CD4-positive, alpha-beta T cell treated with Interleukin-12 subunit alpha and Interleukin-12 subunit beta, for 1 hour (primary cell): ENCODE data around the gene PDZD7.

Experiments used
- DNase-seq: peaks from one replicate; pipeline ENCODE4 v3.0.0-alpha.2; 2020

The PDZD7 gene

GRCh38 chr10:101031128-101031795, at the start of gene PDZD7, which contains the start of gene SFXN3:
TSS of gene PDZD7 (minus strand) at chr10:101031129. CDS start at chr10:101030219, 910 bp downstream.
TSS of gene SFXN3 (plus strand) at chr10:101031234. CDS start at chr10:101034695, 3,461 bp downstream.
- peak; percentile 96 for DNase-seq

GRCh38 chr10:101079874-101080273, 48.9 kb upstream of the PDZD7 start:
- DNase-seq: no peak

- DNase-seq: no peak
Measured at GRCh38 chr10:101076630-101077029, 45.7 kb upstream of the PDZD7 start.

- DNase-seq: no peak
Measured at GRCh38 chr10:101075775-101076174, 44.8 kb upstream of the PDZD7 start.

- no peak for DNase-seq
Measured at GRCh38 chr10:101073631-101074030, 42.7 kb upstream of the PDZD7 start.

- DNase-seq: no peak
Measured at GRCh38 chr10:101072923-101073322, 42.0 kb upstream of the PDZD7 start.

- DNase-seq: no peak
Measured at GRCh38 chr10:101071885-101072433, 41.0 kb upstream of the PDZD7 start.

- peak; percentile 19 for DNase-seq
Measured at GRCh38 chr10:101071267-101071884, 40.4 kb upstream of the PDZD7 start.

GRCh38 chr10:101070098-101070497, 39.2 kb upstream of the PDZD7 start:
- no peak for DNase-seq

GRCh38 chr10:101069441-101069840, 38.5 kb upstream of the PDZD7 start:
- DNase-seq: no peak

GRCh38 chr10:101067356-101068083, 36.6 kb upstream of the PDZD7 start:
- DNase-seq: peak; percentile 83

GRCh38 chr10:101066896-101067355, 36.0 kb upstream of the PDZD7 start:
- DNase-seq: no peak

- DNase-seq: peak; percentile 60
Measured at GRCh38 chr10:101066146-101066895, 35.4 kb upstream of the PDZD7 start.

GRCh38 chr10:101065481-101066145, 34.7 kb upstream of the PDZD7 start:
- DNase-seq: no peak

GRCh38 chr10:101064415-101065030, 33.6 kb upstream of the PDZD7 start:
- DNase-seq: no peak

- no peak for DNase-seq
Measured at GRCh38 chr10:101063548-101064414, 32.9 kb upstream of the PDZD7 start.

GRCh38 chr10:101063050-101063525, 32.2 kb upstream of the PDZD7 start:
- DNase-seq: no peak

GRCh38 chr10:101062232-101063049, 31.5 kb upstream of the PDZD7 start:
- DNase-seq: peak; percentile 59

GRCh38 chr10:101061624-101062231, 30.8 kb upstream of the PDZD7 start, which contains the start of gene KAZALD1:
TSS of gene KAZALD1 (plus strand) at chr10:101061989. CDS start at chr10:101062593, 604 bp downstream.
- no peak for DNase-seq
